ENCODE measurements around the gene YPEL1. TPM values are rescaled to one million over a fixed set of nuclear protein-coding genes. Genes with fewer than 3 reads are reported as not detected.

The YPEL1 gene
- total RNA-seq, 2 experiments from 2014 or later = 18.2 to 18.8 TPM

- H3K4me1 ChIP-seq (ENCODE audit: insufficient read depth, low read length, poor library complexity, severe bottlenecking) = peaks cover 13% of the 10 kb centered on the region
- BruUV-seq (replicated peaks) = no TSS peak
Measured at GRCh38 chr22:21761994-21762680, 26.5 kb upstream of the YPEL1 start.

GRCh38 chr22:21761086-21761485 lies 25.5 kb upstream of the YPEL1 start:
- peaks cover 57% of the 10 kb centered on the region for H3K36me3 ChIP-seq (ENCODE audit: insufficient read depth, low read length)

More at GRCh38 chr22:21761994-21762680, 26.5 kb upstream of the YPEL1 start:
- Histone ChIP-seq H3K27ac (ENCODE audit: low read depth, low read length, poor library complexity, severe bottlenecking) (no peak overlapping the region), H4K20me1 (ENCODE audit: insufficient read depth, low read length) (no peaks in the 10 kb centered on the region), H3K4me3 (ENCODE audit: low read depth, low read length, poor library complexity, severe bottlenecking) (no peak overlapping the region), H3K79me2 (ENCODE audit: insufficient read depth, low read depth, low read length) (no peaks in the 10 kb centered on the region), H3K9me3 (ENCODE audit: low read length) (no peaks in the 10 kb centered on the region), H3K9me2 (ENCODE audit: insufficient read depth, low read length) (no peaks in the 10 kb centered on the region), H3K4me2 (ENCODE audit: low read length) (no peak overlapping the region), H3K36me3 (ENCODE audit: insufficient read depth, low read length) (peaks cover 67% of the 10 kb centered on the region), H2AFZ (ENCODE audit: low read length) (no peak overlapping the region)
- TF ChIP-seq EZH2phosphoT487 (IDR thresholded peaks at IDR 0.05; ENCODE audit: borderline replicate concordance, low read depth, low read length) (no peak), CTCF (conservative IDR thresholded peaks at IDR 0.05; ENCODE audit: low read length) (no peak)
- ChIA-PET CTCF (ENCODE audit: unreplicated experiment) (interaction anchor here (1.1 kb wide), 1 partner anchor 13 kb away, joined by 4 read pairs; no protein-coding TSS in a partner anchor), POLR2A (interaction anchor here (0.6 to 1.8 kb wide), 5 partner anchors 9 to 80 kb away, joined by 3 to 11 read pairs (median 3); no protein-coding TSS in a partner anchor)
- DNase-seq (ENCODE audit: low spot score) = no peak
- intact Hi-C loops (cut with micrococcal nuclease; ENCODE audit: unreplicated experiment) = no loop called here

More at GRCh38 chr22:21761086-21761485, 25.5 kb upstream of the YPEL1 start:
- TF ChIP-seq CTCF (conservative IDR thresholded peaks at IDR 0.05; ENCODE audit: low read length) = no peak
- no peak for TF ChIP-seq EZH2phosphoT487 (IDR thresholded peaks at IDR 0.05; ENCODE audit: borderline replicate concordance, low read depth, low read length)
- no peak for DNase-seq (ENCODE audit: low spot score)
- no peaks in the 10 kb centered on the region for H3K9me2 ChIP-seq (ENCODE audit: insufficient read depth, low read length)
- H3K27ac ChIP-seq (ENCODE audit: low read depth, low read length, poor library complexity, severe bottlenecking) = no peak overlapping the region
- no peaks in the 10 kb centered on the region for H4K20me1 ChIP-seq (ENCODE audit: insufficient read depth, low read length)
- no peak overlapping the region for H2AFZ ChIP-seq (ENCODE audit: low read length)
- ChIA-PET POLR2A (interaction anchor here (1.2 to 1.8 kb wide), 3 partner anchors 10 to 19 kb away, joined by 3 to 11 read pairs (median 4); no protein-coding TSS in a partner anchor), CTCF (ENCODE audit: unreplicated experiment) (no interaction called here)
- peaks cover 8% of the 10 kb centered on the region for H3K4me1 ChIP-seq (ENCODE audit: insufficient read depth, low read length, poor library complexity, severe bottlenecking)
- H3K9me3 ChIP-seq (ENCODE audit: low read length) = no peaks in the 10 kb centered on the region
- H3K4me3 ChIP-seq (ENCODE audit: low read depth, low read length, poor library complexity, severe bottlenecking) = no peak overlapping the region
- H3K79me2 ChIP-seq (ENCODE audit: insufficient read depth, low read depth, low read length) = no peaks in the 10 kb centered on the region
- intact Hi-C loops (cut with micrococcal nuclease; ENCODE audit: unreplicated experiment) = no loop called here
- H3K4me2 ChIP-seq (ENCODE audit: low read length) = no peak overlapping the region
- BruUV-seq (replicated peaks) = no TSS peak
